22Rv1 (cell line): ENCODE measurements around the gene ZSCAN18.

ENCODE experiments used
- CTCF ChIP-seq: fragments of 450-650 bp; IDR thresholded peaks from 2 replicates; pipeline ENCODE4 v1.5.1; 2017; ENCODE audit warnings: mild to moderate bottlenecking
- ZFX ChIP-seq: fragments of 450-650 bp; IDR thresholded peaks from 2 replicates; pipeline ENCODE4 v1.6.1; 2017; ENCODE audit warnings: antibody characterized with exemption, borderline replicate concordance

- TF ChIP-seq CTCF = no peak
- TF ChIP-seq ZFX = no peak
Measured at GRCh38 chr19:58085348-58085875, 12.6 kb downstream of the ZSCAN18 start.
